ENCODE measurements around the gene TPH2.

- TF ChIP-seq ZNF274 (IDR thresholded peaks at IDR 0.05; ENCODE audit: low read depth, low read length) (no peak), YY1 (IDR thresholded peaks at IDR 0.05; ENCODE audit: insufficient read depth, insufficient read length) (no peak), SUZ12 (IDR thresholded peaks at IDR 0.05; ENCODE audit: extremely low read depth, insufficient read depth, insufficient read length) (no peak)
Measured at GRCh38 chr12:72012874-72013273, 74.2 kb downstream of the TPH2 start.
